SU-DHL-6 (cell line): ENCODE data around the gene TBCK.

Experiments
- H2AFZ ChIP-seq: fragments of 200-600 bp; sonication (generic); 2 replicates; pipeline ENCODE4 v1.6.1; 2014; ENCODE audit warnings: low read depth, mild to moderate bottlenecking, moderate library complexity, mixed read lengths, antibody characterized with exemption, low read length; ENCODE audit not compliant: severe bottlenecking
- H3F3A ChIP-seq: fragments of 200-600 bp; shearing (Covaris generic); 2 replicates; pipeline ENCODE4 v1.6.0; 2016; ENCODE audit warnings: antibody characterized with exemption, mild to moderate bottlenecking; ENCODE audit not compliant: insufficient read depth
- H3K27ac ChIP-seq: fragments of 200-600 bp; sonication (generic); 2 replicates; pipeline ENCODE4 v1.5.1; 2016; ENCODE audit warnings: low read depth, mild to moderate bottlenecking, low read length, moderate library complexity, mixed read lengths
- H3K27me3 ChIP-seq: fragments of 200-600 bp; sonication (generic), shearing (Covaris generic); 2 replicates; pipeline ENCODE4 v1.6.0; 2014; ENCODE audit warnings: mild to moderate bottlenecking, low read length
- H3K36me3 ChIP-seq: fragments of 200-600 bp; sonication (generic); 2 replicates; pipeline ENCODE4 v1.6.1; 2014; ENCODE audit warnings: mild to moderate bottlenecking, low read length, mixed read lengths
- H3K4me2 ChIP-seq: fragments of 300-600, 200-600 bp; shearing (Covaris generic), sonication (generic); 2 replicates; pipeline ENCODE4 v1.6.0; 2014; ENCODE audit warnings: low read length, low read depth, mild to moderate bottlenecking; ENCODE audit not compliant: poor library complexity, severe bottlenecking
- H3K4me3 ChIP-seq: fragments of 200-600 bp; sonication (generic); 2 replicates; pipeline ENCODE4 v1.5.1; 2014; ENCODE audit warnings: antibody characterized with exemption, low read length, mild to moderate bottlenecking, mixed read lengths; ENCODE audit not compliant: insufficient read depth, poor library complexity, severe bottlenecking
- H3K79me2 ChIP-seq: fragments of 200-600 bp; sonication (generic); 2 replicates; pipeline ENCODE4 v1.6.1; 2014; ENCODE audit warnings: mild to moderate bottlenecking, low read length, moderate library complexity; ENCODE audit not compliant: insufficient read depth
- H3K9ac ChIP-seq: fragments of 200-600 bp; sonication (generic); 2 replicates; pipeline ENCODE4 v1.7.0; 2014; ENCODE audit warnings: mild to moderate bottlenecking, low read length
- H3K9me2 ChIP-seq: fragments of 200-600 bp; sonication (generic); replicated peaks from 2 replicates; pipeline ENCODE4 v1.6.1; 2014; ENCODE audit warnings: low read length; ENCODE audit not compliant: insufficient read depth
- H3K9me3 ChIP-seq: fragments of 200-600 bp; sonication (generic); 2 replicates; pipeline ENCODE4 v1.6.1; 2014; ENCODE audit warnings: low read length, mixed read lengths; ENCODE audit not compliant: insufficient read depth
- H4K20me1 ChIP-seq: fragments of 200-600 bp; sonication (generic); 2 replicates; pipeline ENCODE4 v1.6.1; 2014; ENCODE audit warnings: low read depth, mild to moderate bottlenecking, antibody characterized with exemption, low read length, moderate library complexity, mixed read lengths
- CTCF ChIP-seq: fragments of 200-600 bp; sonication (generic); IDR thresholded peaks from one replicate; pipeline ENCODE4 v1.5.1; 2017; ENCODE audit warnings: antibody characterized with exemption, mild to moderate bottlenecking, low read length, moderate library complexity; ENCODE audit not compliant: insufficient read depth, poor library complexity, severe bottlenecking
- EZH2phosphoT487 ChIP-seq: fragments of 200-600 bp; sonication (generic), shearing (Covaris generic); conservative IDR thresholded peaks from 2 replicates; pipeline ENCODE4 v1.6.1; 2018; ENCODE audit warnings: mild to moderate bottlenecking, antibody characterized with exemption, low read length, moderate library complexity, mixed read lengths

The TBCK gene

GRCh38 chr4:106240699-106241098 is 75.3 kb downstream of the TBCK start:
- no peaks in the 10 kb centered on the region for H4K20me1 ChIP-seq
- no peak overlapping the region for H2AFZ ChIP-seq
- H3K4me2 ChIP-seq, result no peak overlapping the region
- no peaks in the 10 kb centered on the region for H3K9me2 ChIP-seq
- H3K27me3 ChIP-seq, result no peaks in the 10 kb centered on the region
- H3K36me3 ChIP-seq, result no peaks in the 10 kb centered on the region
- H3K9ac ChIP-seq, result no peak overlapping the region
- no peak overlapping the region for H3K4me3 ChIP-seq
- H3K79me2 ChIP-seq, result no peaks in the 10 kb centered on the region
- no peak overlapping the region for H3K27ac ChIP-seq
- no peaks in the 10 kb centered on the region for H3K9me3 ChIP-seq
- TF ChIP-seq EZH2phosphoT487 (no peak), CTCF (no peak)
- no peaks in the 10 kb centered on the region for H3F3A ChIP-seq

- H3K4me2 ChIP-seq, result no peak overlapping the region
- H2AFZ ChIP-seq, result no peak overlapping the region
- no peaks in the 10 kb centered on the region for H3K27me3 ChIP-seq
- H3K9ac ChIP-seq, result no peak overlapping the region
- H4K20me1 ChIP-seq, result no peaks in the 10 kb centered on the region
- no peaks in the 10 kb centered on the region for H3K79me2 ChIP-seq
- H3K4me3 ChIP-seq, result no peak overlapping the region
- H3K9me2 ChIP-seq, result no peaks in the 10 kb centered on the region
- no peaks in the 10 kb centered on the region for H3K9me3 ChIP-seq
- H3K36me3 ChIP-seq, result no peaks in the 10 kb centered on the region
- TF ChIP-seq CTCF, result no peak
- TF ChIP-seq EZH2phosphoT487, result no peak
- H3K27ac ChIP-seq, result no peak overlapping the region
- H3F3A ChIP-seq, result no peaks in the 10 kb centered on the region
Observed at GRCh38 chr4:106238820-106239420, 77.1 kb downstream of the TBCK start.

- Histone ChIP-seq H3K4me2 (no peak overlapping the region), H3F3A (no peaks in the 10 kb centered on the region), H3K9me2 (no peaks in the 10 kb centered on the region), H3K27me3 (no peaks in the 10 kb centered on the region), H4K20me1 (no peaks in the 10 kb centered on the region), H3K9ac (no peak overlapping the region), H3K4me3 (no peak overlapping the region), H3K27ac (no peak overlapping the region), H3K36me3 (no peaks in the 10 kb centered on the region; the same call in 1 of the 2 replicates), H3K9me3 (no peaks in the 10 kb centered on the region), H3K79me2 (no peaks in the 10 kb centered on the region), H2AFZ (no peak overlapping the region)
- TF ChIP-seq EZH2phosphoT487, result no peak
- no peak for TF ChIP-seq CTCF
Observed at GRCh38 chr4:106231931-106232330, 84.1 kb downstream of the TBCK start.
